HG03139 (cell line): ENCODE results near the gene IBSP.

Source experiments
- ATAC-seq: cut with Tn5 transposase; IDR thresholded peaks from one replicate; pipeline ENCODE4 v1.9.1; 2021; ENCODE audit not compliant: unreplicated experiment

IBSP gene, protein sequence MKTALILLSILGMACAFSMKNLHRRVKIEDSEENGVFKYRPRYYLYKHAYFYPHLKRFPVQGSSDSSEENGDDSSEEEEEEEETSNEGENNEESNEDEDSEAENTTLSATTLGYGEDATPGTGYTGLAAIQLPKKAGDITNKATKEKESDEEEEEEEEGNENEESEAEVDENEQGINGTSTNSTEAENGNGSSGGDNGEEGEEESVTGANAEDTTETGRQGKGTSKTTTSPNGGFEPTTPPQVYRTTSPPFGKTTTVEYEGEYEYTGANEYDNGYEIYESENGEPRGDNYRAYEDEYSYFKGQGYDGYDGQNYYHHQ

DNA sequence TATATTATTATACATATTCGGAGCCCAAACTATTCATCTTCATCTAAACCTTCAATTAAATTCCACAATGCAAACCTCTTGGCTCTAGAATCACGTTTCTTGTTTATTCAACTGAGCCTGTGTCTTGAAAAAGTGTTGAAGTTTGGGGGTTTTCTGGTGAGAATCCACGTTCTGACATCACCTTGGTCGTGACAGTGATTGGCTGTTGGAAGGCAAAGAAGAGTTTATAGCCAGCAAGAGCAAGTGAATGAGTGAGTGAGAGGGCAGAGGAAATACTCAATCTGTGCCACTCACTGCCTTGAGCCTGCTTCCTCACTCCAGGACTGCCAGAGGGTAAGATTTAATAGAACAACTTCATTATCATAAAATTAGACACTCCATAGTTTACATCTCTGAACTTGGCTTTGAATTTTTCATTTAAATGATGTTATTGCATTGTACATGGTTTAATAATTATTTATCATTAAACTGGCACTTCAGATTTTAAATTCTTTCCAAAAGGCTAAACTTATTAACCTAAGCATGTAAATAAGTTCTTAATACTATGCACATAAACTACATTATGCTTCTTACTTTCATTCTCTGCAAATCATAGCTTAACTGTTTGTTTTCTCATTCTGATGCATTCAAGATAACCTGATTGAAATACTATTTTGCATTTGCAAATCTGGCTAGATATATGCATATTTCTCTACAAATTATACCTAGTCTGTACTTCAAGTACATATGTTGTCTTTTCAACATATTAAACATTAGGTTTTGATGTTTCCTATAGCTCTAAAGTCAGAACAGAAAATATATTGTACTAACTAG lies at the start of gene IBSP:
IBSP (plus strand) TSS at position 254 of the 813 bp plus-strand sequence. CDS start 2,808 bp downstream, outside the sequence.
- ATAC-seq, result no peak

DNA sequence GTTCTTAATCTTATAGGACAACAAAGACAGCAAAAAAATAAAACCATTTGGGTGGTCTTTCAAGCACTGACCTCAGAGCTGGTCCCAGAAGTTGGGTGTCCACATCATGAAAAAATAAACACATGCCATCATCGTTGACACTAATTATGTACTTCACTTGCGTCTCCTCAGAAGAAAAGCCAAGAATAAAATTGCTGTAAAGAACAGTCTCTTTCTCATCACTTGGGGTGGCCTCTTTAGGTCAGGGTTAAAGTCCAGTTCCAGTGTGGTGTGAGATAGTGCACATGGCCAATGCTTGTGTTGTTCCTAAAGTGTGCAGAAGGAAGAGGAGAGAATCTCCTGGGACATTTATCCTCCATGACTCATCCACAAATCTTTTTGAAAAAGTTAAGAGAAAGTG lies 49.5 kb upstream of the IBSP start:
- ATAC-seq, result no peak

DNA sequence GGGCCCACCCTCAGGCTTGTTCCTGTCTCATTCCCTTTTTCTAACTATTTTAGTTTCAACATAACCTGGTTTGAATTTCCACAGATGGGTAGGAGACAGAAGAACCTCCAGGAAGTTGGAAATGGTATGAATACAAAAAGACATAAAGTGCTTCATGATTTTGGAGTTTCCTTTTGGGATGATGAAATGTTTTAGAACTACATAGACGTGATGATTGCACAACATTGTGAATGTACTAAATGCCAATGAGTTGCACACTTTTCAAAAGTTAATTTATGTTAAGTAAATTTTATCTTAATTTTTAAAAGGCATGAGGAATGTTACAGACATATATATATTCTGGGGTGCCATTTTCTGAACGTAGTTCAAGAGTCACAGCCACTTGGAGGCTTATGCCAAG lies 41.1 kb upstream of the IBSP start:
- ATAC-seq, result no peak

DNA sequence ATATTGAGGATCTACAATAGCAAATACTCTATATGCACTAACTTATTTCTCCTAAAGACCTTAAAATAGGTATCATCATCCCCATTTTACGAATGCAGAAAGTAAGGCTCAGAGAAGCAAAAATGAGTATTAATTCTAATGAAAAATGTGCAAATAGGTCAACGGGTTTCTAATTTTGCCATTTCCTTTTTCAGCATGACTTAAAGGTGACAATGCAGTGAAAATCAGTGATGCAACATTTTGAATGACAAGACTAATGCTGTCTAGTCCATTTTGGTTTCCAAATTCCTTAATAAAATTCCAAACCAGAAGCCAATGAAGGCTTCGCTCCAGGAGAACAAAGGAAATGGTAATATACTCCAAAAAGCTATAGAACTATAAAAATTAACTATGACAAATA lies 37.0 kb upstream of the IBSP start:
- ATAC-seq, result no peak

DNA sequence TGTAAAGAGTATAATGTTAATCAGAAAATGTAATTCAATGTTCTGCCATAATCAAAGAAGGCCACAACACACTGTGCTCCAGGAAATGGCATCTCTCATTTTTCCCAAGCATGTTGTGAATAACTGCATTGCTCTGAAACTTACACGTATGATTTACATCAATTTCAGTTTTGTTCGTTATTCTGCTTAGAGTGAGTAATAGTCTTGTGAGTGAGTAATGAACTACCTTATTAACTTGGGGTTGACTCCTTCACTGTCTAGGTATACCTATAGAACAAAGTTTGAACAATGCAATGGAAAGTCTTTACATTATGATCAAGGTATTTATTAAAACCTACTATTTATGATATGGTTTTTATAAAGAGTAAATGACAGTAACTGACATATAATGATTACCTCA lies 17.8 kb upstream of the IBSP start:
- ATAC-seq, result no peak

DNA sequence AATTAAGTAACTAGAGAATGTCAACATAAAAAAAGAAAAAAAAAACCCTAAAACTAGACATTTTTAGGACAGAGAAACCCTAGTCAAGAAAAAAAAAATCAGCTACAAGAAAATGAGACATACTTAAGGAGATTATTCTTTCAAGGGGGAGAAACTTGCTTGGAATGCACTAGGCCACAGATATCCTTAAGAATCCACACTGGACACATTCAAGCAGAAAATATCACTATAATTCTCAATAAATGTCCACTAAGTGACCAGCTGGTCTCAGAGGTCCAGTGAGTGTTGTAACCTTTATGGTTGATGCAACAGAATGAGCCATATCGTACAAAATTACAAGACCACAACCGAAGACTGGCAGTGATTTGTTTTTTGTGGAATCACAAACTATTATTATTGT lies 15.6 kb upstream of the IBSP start:
- no peak for ATAC-seq

DNA sequence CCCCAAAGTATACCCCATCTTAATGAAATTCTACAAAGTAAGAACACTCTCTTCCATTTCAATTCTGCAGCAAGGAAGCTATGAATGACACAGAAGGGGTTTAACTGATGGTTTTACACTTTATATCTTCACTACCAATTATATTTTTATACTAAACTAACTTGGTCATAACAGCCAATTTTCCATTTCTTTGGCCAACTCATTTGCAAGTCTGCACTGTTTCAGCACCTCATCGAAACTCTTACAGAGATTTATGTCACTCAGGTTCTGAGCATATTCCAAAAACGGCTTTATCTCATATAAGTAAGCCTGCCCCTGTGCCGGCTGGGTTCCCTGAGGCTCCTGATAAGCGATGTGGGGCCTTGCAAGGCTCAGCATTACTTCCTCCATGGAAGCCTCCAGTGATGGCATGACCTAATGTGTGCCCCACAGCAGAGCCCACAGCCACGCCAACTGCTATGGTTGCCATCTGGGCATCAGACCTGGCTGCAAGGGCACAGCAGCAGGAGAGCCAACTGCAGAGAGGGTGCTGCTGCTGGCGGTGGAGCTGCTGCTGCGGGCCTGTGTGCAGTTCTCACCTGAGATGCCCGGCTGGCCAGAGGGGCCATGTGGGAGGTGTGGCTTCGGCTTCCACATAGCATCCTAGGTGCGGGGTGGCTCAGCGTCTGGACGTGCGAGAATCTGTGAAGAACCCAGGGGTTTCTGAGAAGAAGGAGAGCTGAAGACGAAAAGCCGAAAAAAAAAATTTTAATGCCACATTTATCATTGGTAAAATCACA lies 13.4 kb upstream of the IBSP start:
- no peak for ATAC-seq

DNA sequence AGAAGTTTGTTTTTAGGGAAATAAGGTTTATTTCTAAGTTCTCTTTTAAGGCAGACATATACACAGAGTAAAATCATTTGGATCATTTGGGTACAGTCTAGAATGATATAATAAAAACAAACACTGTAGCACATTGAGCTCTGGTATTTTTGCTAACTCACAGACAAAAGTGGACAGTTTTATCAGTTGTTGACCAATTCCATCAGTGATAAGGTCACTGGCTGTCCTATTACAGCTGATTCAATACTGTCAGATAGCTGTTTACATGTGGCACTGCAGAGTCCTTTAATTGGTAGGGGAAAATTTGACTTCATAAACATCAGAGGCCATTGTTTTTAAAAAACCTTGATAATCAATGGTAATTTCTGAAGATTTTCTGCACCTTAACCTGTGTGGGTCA lies 3.5 kb downstream of the IBSP start:
- ATAC-seq, result no peak

DNA sequence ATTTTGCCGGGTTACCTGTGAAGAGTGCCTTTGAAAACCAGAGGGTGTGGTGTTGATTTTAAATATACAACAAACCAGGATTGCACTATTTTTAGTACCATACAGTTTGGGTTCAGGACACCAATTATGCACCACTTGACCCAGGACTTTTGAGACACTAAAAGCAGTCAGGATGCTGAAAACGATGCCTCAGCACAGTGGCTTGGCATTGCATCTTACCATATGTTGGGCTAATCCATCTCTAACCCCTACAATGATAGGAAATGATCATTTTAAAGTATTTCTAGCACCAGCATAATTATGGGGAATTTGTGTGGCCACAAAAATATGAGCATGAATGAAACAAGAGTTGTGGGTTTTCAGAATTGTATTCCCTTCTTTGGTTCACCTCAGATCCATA lies 4.1 kb downstream of the IBSP start:
- ATAC-seq, result no peak

DNA sequence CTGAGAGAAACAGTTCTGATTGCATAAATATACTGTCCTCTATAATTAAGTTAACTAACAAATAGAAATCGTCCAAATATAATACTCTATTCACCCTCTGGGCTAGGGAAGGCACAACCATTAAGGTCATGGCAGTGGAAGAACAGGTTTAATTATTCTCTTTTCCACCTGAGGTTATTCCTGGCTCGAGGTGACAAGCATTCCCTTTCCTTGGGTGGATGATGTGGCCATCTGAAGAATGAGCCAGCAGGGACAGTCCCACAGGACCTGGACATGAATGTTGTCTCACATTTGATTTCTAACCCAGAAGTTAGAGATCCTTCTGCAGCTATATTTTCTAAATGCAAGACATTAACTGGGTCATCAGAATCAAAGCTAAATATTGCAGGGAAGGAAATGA lies 5.5 kb downstream of the IBSP start:
- no peak for ATAC-seq

DNA sequence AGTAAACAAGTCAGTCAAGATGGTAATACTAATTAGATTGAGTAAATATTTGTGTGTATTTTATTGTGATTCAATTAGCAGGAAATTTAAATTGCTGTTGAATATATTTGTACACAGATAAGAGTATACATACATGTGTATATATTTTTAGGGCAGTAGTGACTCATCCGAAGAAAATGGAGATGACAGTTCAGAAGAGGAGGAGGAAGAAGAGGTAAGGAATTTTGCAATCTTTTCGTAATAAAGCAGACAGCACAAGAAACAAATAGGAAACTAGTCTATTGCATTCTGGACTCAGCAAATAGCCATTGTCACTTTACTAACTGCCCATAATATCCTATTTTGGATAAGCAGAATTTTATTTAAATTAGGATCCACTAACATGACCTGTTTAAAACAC lies 6.6 kb downstream of the IBSP start:
- no peak for ATAC-seq

DNA sequence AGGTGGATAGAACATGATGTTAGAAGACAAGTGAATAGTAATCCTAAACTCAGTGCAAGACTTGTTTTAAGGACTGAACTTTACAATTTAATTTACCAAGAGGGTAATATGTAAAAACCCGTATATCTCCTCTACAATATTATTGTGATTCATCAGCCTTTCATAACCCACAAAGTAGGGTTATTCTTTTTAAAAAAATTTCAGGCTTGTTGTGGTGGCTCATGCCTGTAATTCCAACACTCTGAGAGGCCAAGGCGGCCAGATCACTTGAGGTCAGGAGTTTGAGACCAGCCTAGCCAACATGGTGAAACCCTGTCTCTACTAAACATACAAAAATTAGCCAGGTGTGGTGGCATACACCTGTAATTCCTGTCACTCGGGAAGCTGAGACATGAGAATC lies 7.2 kb downstream of the IBSP start:
- no peak for ATAC-seq

DNA sequence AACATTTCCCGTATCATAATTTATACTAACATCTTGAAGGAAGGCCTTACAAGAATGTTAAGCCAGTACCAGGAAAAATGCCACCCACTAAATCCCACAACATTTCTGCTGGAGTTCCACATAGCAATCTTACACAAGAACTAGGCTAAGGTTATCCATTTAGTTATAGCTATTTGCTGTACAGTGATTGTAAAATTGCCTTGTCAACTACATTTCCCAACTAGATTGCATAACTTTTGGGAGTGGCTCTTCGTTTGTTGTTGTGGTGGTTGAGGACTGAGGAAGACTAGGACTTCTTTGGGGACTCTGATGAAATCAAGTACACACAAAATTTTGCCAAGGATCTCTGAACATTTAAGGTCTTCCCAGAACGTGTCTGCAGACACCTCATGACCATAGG lies 8.0 kb downstream of the IBSP start:
- ATAC-seq, result no peak

DNA sequence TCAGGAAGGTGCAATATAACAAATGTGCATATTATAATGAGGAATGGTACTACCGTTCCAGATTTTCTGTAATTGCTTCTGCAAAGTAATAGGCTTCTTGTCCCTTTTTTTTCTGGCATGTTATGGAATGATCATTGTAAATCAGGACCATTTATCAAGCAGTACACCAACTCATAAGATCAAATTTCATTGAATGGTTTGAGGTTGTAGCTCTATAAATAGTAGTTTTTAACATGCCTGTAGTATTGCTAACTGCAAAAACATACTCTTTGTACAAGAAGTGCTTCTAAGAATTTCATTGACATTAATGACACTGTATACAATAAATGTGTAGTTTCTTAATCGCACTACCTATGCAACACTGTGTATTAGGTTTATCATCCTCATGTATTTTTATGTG lies 12.6 kb downstream of the IBSP start:
- no peak for ATAC-seq

DNA sequence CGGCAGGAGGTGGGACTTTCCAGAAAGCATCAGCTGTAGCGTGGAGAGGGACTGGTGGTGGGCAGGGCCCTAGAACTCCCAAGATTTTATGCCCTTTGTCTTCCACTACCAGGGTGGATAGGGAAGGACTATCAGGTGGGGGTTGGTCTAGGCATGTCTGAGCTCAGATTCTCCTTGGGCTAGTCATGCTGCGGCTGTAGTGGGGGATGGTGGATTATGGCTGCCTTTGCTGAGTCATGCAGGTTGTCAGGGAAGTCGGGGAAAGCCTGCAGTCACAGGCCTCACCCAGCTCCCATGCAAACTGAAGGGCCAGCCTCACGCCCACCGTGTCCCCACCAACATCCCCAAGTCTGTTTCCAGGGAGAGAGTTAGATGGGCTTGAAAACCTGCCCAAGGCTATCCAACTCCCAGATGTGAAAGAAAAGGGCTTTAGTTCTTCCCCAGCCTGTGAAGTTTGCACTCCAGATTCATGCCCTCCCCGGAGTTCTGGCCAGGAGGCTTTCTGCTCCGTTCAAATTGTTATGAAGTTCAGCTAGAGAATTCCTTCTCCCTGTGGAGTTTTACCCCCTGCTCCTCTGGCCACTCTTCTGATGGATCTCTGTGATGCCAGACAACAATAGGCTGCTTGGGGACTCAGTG lies 20.0 kb downstream of the IBSP start:
- no peak for ATAC-seq

DNA sequence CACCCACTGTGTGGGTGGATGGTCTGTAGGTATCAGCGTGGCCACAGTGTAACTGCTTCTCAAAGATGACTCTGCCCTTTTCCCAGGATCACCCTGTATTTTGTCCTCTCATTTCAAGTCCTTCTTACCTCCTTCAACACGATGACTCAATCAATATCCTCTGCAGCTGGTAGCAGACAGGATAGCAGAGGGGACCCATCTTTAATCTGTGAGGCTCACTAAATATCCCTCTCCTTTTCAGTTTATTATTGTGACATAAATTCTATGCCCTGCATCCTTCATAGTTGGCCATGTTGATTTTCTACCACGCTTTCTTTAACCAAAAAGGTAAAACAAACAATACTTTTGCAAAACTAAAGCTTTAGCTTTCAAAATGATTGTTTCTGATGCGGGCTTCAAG lies 23.8 kb downstream of the IBSP start:
- ATAC-seq, result no peak

DNA sequence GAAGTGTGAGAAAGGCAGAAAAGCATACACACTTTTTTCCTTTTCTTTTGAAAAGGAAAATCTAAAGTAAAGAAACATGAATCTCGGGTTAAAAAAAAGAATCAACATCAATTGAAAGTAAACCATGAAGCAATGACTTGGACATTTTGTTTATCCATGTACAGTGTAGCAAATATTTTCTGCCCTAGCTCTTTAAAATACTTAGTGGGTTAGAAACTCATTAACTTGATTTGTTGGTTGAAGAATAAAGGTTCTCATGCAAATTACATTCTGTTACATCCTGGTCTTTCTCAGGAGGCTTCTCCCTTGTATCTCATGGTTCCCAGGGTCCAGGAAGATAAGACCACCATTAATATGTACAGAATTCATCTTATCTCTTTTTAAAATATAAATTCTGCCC lies 24.4 kb downstream of the IBSP start:
- no peak for ATAC-seq

DNA sequence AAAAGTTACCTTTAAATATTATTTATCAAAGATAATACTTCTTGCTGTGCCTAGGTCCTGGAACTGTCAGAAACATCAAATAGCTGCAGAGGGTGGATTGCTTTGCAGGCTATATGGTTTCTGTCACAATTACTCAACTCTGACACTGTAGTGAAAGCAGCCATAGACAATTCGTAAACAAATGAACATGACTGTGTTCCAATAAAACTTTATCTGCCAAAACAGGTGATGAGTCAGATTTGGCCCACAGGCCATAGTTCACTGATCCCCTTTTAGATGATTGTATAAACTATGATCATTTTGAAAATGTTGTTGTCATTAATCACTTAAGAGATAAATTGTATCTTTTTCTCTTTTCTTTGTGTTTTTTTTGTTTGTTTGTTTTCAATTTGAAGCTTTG lies 25.0 kb downstream of the IBSP start:
- ATAC-seq, result no peak

DNA sequence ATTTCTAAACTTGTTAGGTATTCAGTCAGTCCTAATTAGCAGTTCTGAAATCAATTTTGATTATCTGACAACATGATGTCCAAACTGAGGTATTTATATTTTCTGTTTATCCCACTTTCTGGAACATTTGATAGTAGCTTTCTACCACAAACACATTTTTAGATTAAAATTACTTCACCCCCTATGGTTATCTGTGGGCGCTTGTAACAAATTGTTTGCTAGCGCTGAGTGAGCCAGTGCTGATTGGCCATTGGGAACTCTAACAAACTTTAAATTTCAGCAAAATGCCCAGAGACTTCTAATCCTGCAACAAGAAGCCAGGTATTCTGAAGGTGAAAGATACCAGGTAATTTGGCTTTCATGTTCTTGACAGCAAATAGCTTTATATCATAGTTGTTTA lies 33.3 kb downstream of the IBSP start, which contains the start of gene MEPE:
MEPE (plus strand) TSS at position 301 of the 400 bp plus-strand sequence. CDS start 1,746 bp downstream, outside the sequence.
- no peak for ATAC-seq

DNA sequence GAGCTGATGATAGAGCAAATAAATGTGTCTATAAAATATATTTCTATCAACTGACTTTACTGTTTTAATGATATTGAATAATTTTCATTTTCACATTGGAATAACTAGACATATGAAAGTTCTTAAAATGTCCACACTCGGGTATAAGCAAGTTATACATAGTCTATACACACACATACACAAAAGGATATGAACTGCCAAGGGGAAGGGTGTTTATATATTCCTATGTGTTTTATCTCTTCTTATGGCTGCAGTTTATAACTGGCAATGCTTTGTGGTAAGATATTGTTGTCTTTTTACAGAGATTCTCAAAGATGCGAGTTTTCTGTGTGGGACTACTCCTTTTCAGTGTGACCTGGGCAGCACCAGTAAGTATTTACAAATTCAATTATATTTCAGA lies 35.0 kb downstream of the IBSP start:
- no peak for ATAC-seq

DNA sequence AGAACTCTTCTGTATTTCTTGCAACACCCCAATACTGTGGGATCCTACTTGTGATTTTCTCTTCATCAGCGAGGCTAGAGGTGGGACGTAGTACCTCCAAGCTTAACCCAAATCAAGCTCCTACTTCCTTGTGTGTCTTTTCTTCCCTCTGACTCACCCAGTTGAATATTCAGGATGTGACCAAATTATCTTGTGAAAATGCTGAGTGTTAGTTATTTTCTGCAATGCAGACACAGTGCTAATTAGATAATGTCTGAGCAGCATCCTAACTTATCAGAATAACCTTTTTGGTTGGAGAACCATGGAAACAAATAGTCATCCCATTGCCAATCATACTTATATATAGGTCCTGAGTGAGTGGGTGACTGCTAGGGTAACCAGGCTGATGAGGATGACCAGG lies 35.8 kb downstream of the IBSP start:
- no peak for ATAC-seq
